Dendritic cell treated with granulocyte-macrophage colony-stimulating factor and Interleukin-4, amounts not matched to agents 40 ng/mL and 50 ng/mL, for 4 days (primary cell): ENCODE data around the gene TEX13C.
"Not testable (repeated sequence)": the region's sequence is repeated elsewhere in the genome, so short reads cannot be mapped to it uniquely, and the experiment has no call there.

ENCODE experiments used
- H3K27ac Mint-ChIP-seq: one replicate; pipeline ENCODE4 v1.8.0; 2022; ENCODE audit warnings: mild to moderate bottlenecking, mixed read lengths
- H3K27me3 Mint-ChIP-seq: one replicate; pipeline ENCODE4 v1.8.0; 2022; ENCODE audit warnings: mild to moderate bottlenecking, mixed read lengths
- H3K36me3 Mint-ChIP-seq: one replicate; pipeline ENCODE4 v1.8.0; 2022; ENCODE audit warnings: low read depth, mixed read lengths
- H3K4me1 Mint-ChIP-seq: one replicate; pipeline ENCODE4 v1.8.0; 2022; ENCODE audit warnings: low read depth, mixed read lengths
- H3K4me3 Mint-ChIP-seq: one replicate; pipeline ENCODE4 v1.8.0; 2022; ENCODE audit warnings: mild to moderate bottlenecking, moderate library complexity, mixed read lengths
- H3K9me3 Mint-ChIP-seq: one replicate; pipeline ENCODE4 v1.8.0; 2022; ENCODE audit warnings: mixed read lengths
- intact Hi-C: fragments of 100-400 bp; cut with micrococcal nuclease; formaldehyde crosslinking; loops from one replicate; pipeline ENCODE4 v1.15.0; 2022

The TEX13C gene

DNA sequence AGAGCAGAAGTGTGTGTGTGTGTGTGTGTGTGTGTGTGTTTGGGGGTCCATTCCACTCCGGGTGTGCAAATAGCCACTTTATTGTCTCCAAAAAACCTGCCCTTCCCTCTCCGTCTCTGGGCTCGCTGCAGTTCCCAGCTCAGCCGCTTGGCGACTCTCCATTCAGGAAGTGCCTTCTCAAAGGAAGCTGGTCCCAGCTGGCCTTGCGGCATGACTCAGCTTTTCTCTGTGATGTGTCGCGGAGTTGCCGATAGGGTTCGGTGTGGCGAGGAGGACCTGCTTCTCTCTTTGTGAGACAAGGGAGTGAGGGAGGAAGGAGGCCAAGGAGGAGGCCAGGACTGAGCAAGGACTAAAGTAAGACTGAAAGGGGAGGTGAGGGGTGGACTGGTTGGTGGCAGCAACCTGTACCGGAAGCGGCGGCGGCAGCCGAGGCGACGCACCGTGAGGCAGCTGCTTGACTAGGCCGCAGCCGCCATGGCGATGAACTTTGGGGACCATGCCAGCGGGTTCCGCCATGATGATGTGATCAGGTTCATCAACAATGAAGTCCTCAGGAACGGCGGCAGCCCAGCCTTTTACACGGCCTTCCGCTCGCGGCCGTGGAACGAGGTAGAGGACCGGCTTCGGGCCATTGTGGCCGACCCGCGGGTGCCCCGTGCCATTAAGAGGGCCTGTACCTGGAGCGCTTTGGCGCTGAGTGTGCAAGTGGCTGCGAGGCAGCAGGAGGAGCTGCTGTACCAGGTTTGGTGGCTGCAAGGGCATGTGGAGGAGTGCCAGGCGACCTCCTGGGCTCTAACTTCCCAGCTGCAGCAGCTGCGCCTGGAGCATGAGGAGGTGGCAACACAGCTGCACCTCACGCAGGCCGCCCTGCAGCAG, at the start of gene TEX13C:
TSS of gene TEX13C (plus strand) at position 226 of the 876 bp plus-strand sequence. CDS start at position 475, 249 bp downstream.
- H3K36me3 Mint-ChIP-seq: no peaks in the 10 kb centered on the region
- no peaks in the 10 kb centered on the region for H3K4me1 Mint-ChIP-seq
- peaks cover 23% of the 10 kb centered on the region for H3K9me3 Mint-ChIP-seq
- intact Hi-C loops: no loop called here
- no peak within 1 kb of the TSS for H3K4me3 Mint-ChIP-seq
- H3K27ac Mint-ChIP-seq: no peak within 1 kb of the TSS
- H3K27me3 Mint-ChIP-seq: no peaks in the 10 kb centered on the region

DNA sequence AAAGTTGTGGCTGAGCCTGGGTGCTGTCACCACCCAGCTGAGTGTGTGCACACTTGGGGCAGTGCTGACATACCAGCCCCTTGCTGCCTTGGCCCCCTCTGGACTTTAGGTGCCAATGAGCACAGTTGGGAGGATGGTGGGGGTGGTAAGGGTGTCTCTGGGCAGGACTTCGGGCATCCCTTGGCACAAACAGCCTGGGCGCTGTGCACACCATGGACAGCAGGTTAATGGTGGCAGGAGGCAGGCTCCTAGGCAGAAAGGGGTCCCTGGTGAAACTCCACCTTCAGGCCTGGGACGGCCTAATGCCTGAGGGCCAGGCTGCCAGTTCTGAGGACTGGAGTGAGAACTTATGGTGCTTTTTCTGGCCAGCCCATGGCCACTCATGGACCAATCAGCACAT, 32.4 kb upstream of the TEX13C start:
- intact Hi-C loops: no loop called here

GRCh38 chrX:125288343-125288742, 31.3 kb upstream of the TEX13C start:
- intact Hi-C loops: no loop called here
- H3K4me1 Mint-ChIP-seq: no peaks in the 10 kb centered on the region
- H3K9me3 Mint-ChIP-seq: no peaks in the 10 kb centered on the region
- H3K27ac Mint-ChIP-seq: no peak overlapping the region
- H3K27me3 Mint-ChIP-seq: no peaks in the 10 kb centered on the region
- no peak overlapping the region for H3K4me3 Mint-ChIP-seq
- no peaks in the 10 kb centered on the region for H3K36me3 Mint-ChIP-seq

More for the DNA sequence above, 32.4 kb upstream of the TEX13C start:
- H3K27ac Mint-ChIP-seq: no peak overlapping the region
- no peak overlapping the region for H3K4me3 Mint-ChIP-seq
- no peaks in the 10 kb centered on the region for H3K36me3 Mint-ChIP-seq
- no peaks in the 10 kb centered on the region for H3K9me3 Mint-ChIP-seq
- H3K27me3 Mint-ChIP-seq: no peaks in the 10 kb centered on the region
- no peaks in the 10 kb centered on the region for H3K4me1 Mint-ChIP-seq

DNA sequence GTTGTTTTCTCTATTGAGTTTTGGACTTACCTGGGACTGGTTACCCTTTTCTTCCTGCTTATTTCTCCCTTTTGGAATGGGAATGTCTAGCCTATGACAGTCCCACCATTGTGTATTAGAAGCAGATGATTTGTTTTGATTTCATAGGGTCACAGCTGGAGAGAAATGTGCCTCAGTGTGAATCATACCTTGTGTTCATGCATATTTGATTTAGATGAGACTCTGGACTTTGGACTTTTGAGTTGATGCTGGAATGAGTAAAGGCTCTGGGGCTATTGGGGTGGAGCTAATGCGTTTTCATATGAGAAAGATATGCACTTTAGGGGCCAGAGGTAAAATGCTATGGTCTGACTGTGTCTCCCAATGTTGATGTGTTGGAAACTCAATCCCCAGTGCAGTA, 30.5 kb upstream of the TEX13C start:
- no peak overlapping the region for H3K4me3 Mint-ChIP-seq
- H3K9me3 Mint-ChIP-seq: no peaks in the 10 kb centered on the region
- no peaks in the 10 kb centered on the region for H3K27me3 Mint-ChIP-seq
- H3K36me3 Mint-ChIP-seq: no peaks in the 10 kb centered on the region
- no peaks in the 10 kb centered on the region for H3K4me1 Mint-ChIP-seq
- intact Hi-C loops: no loop called here
- H3K27ac Mint-ChIP-seq: no peak overlapping the region

DNA sequence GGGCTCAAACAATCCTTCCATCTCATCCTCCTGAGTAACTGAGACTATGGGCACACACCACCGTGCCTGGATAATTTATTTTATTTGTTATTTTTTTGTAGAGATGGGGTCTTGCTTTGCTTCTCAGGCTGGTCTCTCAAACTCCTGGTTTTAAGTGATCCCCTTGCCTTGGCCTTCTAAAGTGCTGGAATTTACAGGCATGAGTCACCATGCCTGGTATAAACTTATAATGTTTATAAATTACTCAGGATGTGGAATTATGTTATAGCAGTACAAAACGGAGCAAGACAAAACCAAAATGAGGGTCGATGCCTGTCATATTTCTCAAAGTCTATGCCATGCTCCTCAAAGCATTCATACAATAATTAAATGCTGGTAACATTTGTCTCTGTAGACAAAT, 29.8 kb upstream of the TEX13C start:
- no peaks in the 10 kb centered on the region for H3K36me3 Mint-ChIP-seq
- no peak overlapping the region for H3K4me3 Mint-ChIP-seq
- no peak overlapping the region for H3K27ac Mint-ChIP-seq
- H3K27me3 Mint-ChIP-seq: no peaks in the 10 kb centered on the region
- H3K4me1 Mint-ChIP-seq: no peaks in the 10 kb centered on the region
- H3K9me3 Mint-ChIP-seq: no peaks in the 10 kb centered on the region
- intact Hi-C loops: no loop called here

DNA sequence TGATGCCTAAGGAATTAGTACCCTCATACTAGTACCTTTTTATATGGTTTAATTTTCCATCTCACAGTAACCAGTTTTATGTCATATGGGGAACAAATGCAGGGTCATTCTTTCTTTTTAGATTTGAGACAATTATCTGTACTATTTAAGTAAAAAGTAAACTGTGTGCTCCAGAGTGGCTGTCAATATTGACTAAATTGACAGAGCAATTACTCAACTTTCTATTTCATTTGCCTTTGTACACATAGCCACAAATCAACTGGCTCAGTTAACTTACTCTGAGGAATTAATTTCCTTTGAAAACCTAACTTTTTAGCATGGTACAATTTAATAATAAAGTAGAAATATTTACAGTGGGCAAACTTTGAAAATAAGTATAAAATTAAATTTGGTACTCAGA, 28.5 kb upstream of the TEX13C start:
- H3K27me3 Mint-ChIP-seq: no peaks in the 10 kb centered on the region
- intact Hi-C loops: no loop called here
- no peaks in the 10 kb centered on the region for H3K36me3 Mint-ChIP-seq
- no peak overlapping the region for H3K4me3 Mint-ChIP-seq
- no peaks in the 10 kb centered on the region for H3K9me3 Mint-ChIP-seq
- H3K27ac Mint-ChIP-seq: no peak overlapping the region
- H3K4me1 Mint-ChIP-seq: no peaks in the 10 kb centered on the region

GRCh38 chrX:125293850-125294780, 25.6 kb upstream of the TEX13C start:
- no peaks in the 10 kb centered on the region for H3K4me1 Mint-ChIP-seq
- H3K36me3 Mint-ChIP-seq: no peaks in the 10 kb centered on the region
- no peaks in the 10 kb centered on the region for H3K27me3 Mint-ChIP-seq
- no peak overlapping the region for H3K4me3 Mint-ChIP-seq
- intact Hi-C loops: no loop called here
- H3K9me3 Mint-ChIP-seq: no peaks in the 10 kb centered on the region
- H3K27ac Mint-ChIP-seq: no peak overlapping the region

- H3K36me3 Mint-ChIP-seq: no peaks in the 10 kb centered on the region
- H3K27ac Mint-ChIP-seq: no peak overlapping the region
- no peak overlapping the region for H3K4me3 Mint-ChIP-seq
- intact Hi-C loops: no loop called here
- no peaks in the 10 kb centered on the region for H3K27me3 Mint-ChIP-seq
- no peaks in the 10 kb centered on the region for H3K4me1 Mint-ChIP-seq
- no peaks in the 10 kb centered on the region for H3K9me3 Mint-ChIP-seq
Measured at GRCh38 chrX:125295337-125295736, 24.3 kb upstream of the TEX13C start.

GRCh38 chrX:125298871-125299270, 20.8 kb upstream of the TEX13C start:
- intact Hi-C loops: no loop called here
- H3K27ac Mint-ChIP-seq: no peak overlapping the region
- no peak overlapping the region for H3K4me3 Mint-ChIP-seq
- no peaks in the 10 kb centered on the region for H3K9me3 Mint-ChIP-seq
- H3K4me1 Mint-ChIP-seq: no peaks in the 10 kb centered on the region
- H3K27me3 Mint-ChIP-seq: no peaks in the 10 kb centered on the region
- H3K36me3 Mint-ChIP-seq: no peaks in the 10 kb centered on the region

DNA sequence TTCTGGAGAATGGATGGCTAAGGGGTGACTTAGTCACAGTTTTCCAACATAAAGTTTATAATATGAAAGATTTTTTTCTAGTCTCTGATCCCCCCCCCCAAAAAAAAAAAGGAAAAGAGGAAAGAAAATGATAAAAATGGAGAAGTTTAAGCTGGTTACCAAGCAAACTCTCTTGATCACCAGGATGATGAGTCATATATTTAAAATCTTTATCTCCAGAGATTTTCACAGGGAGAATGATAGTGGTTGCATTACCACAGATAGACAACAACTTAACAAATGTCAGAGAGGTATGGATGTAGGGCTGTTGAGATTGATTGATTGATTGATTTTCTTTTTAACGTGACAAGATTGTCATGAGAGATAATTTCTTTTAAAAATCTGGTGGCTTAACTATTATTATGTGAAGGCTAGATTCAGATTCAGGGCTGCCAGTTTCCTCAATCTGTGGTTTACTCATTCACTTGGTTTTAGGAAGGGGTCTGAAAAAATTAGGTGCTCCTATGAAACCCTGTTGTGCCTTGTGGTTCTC, 13.3 kb upstream of the TEX13C start:
- Mint-ChIP-seq H3K27ac (no peak overlapping the region), H3K4me3 (no peak overlapping the region), H3K4me1 (no peaks in the 10 kb centered on the region), H3K27me3 (no peaks in the 10 kb centered on the region), H3K9me3 (peaks cover 12% of the 10 kb centered on the region), H3K36me3 (no peaks in the 10 kb centered on the region)
- intact Hi-C loops: no loop called here

DNA sequence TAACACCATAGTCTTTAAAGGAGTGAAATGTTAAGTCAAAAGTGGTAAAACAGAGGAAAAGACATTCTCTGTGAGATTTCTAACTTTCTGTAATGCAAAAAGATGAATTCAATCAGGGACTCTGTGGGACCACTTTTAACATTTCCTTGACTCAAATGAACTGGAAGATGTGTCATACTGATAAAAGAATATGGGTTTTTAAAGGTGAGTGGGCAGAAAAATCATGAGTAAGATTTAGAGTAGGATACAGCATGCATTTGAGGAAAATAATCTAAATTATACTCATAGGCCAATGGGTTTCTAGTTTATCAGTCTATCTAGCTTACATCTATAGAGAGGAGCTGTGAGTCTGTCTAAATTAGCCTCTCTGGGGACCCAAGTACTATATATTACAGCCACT, 11.0 kb upstream of the TEX13C start:
- no peak overlapping the region for H3K27ac Mint-ChIP-seq

GRCh38 chrX:125319166-125319565, 505 bp upstream of the TEX13C start:
- H3K4me1 Mint-ChIP-seq, H3K27ac Mint-ChIP-seq, intact Hi-C loops, H3K27me3 Mint-ChIP-seq, H3K4me3 Mint-ChIP-seq, H3K36me3 Mint-ChIP-seq: not testable (repeated sequence)
- peaks cover 23% of the 10 kb centered on the region for H3K9me3 Mint-ChIP-seq

More for the DNA sequence above, 11.0 kb upstream of the TEX13C start:
- Mint-ChIP-seq H3K4me3 (no peak overlapping the region), H3K27me3 (no peaks in the 10 kb centered on the region), H3K9me3 (peaks cover 12% of the 10 kb centered on the region), H3K36me3 (no peaks in the 10 kb centered on the region), H3K4me1 (no peaks in the 10 kb centered on the region)
- intact Hi-C loops: no loop called here

GRCh38 chrX:125322431-125322830, 2.8 kb downstream of the TEX13C start:
- intact Hi-C loops: no loop called here
- Mint-ChIP-seq H3K36me3 (no peaks in the 10 kb centered on the region), H3K27me3 (no peaks in the 10 kb centered on the region), H3K4me3 (no peak overlapping the region), H3K9me3 (peaks cover 32% of the 10 kb centered on the region), H3K27ac (no peak overlapping the region), H3K4me1 (no peaks in the 10 kb centered on the region)

GRCh38 chrX:125326599-125326998, 6.9 kb downstream of the TEX13C start:
- no peak overlapping the region for H3K4me3 Mint-ChIP-seq
- intact Hi-C loops: no loop called here
- no peaks in the 10 kb centered on the region for H3K27me3 Mint-ChIP-seq
- H3K4me1 Mint-ChIP-seq: no peaks in the 10 kb centered on the region
- no peak overlapping the region for H3K27ac Mint-ChIP-seq
- H3K36me3 Mint-ChIP-seq: no peaks in the 10 kb centered on the region
- H3K9me3 Mint-ChIP-seq: peaks cover 9% of the 10 kb centered on the region
